Breast epithelium (tissue), 3 donors: ENCODE measurements around the gene CAVIN3.

Source experiments
- POLR2A ChIP-seq: fragments of 450-650 bp; IDR thresholded peaks from one replicate; pipeline ENCODE4 v1.6.1; 2016; ENCODE audit warnings: antibody characterized with exemption, mild to moderate bottlenecking, moderate library complexity
- POLR2AphosphoS5 ChIP-seq, 3 donors: sonication (generic); formaldehyde crosslinking; IDR thresholded peaks; one replicate each; pipeline ENCODE4 v1.6.1; 2017; ENCODE audit warnings: antibody characterized with exemption in 3 of 3
- TF ChIP-seq, protein P1 (sequence below), 3 donors: fragments of 450-650 bp; IDR thresholded peaks; one replicate each; pipeline ENCODE4 v1.5.1; 2016 to 2017; ENCODE audit warnings: antibody characterized with exemption in 3 of 3, mild to moderate bottlenecking in 3 of 3, moderate library complexity in 3 of 3

DNA sequence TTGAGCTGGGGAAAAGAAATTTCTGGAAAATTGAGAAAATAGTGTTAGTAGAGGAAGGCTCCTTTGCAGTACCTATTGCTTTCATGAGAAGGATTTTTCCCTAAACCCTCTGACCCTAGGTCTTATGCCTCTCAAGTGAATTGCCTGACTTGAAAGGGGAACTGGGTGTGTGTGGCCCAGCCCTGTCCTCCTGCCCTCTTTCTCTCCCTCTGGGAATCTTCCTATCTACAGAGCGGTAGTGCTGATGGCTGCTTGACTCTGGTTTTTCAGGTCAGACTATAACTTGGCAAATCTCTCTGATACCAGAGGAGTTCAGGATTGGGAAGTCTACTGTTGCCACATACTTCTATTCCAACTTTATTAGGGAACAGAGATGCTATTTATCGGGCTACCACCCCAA is 19.2 kb downstream of the CAVIN3 start:
- no peak for TF ChIP-seq POLR2A
- TF ChIP-seq, protein P1, sequence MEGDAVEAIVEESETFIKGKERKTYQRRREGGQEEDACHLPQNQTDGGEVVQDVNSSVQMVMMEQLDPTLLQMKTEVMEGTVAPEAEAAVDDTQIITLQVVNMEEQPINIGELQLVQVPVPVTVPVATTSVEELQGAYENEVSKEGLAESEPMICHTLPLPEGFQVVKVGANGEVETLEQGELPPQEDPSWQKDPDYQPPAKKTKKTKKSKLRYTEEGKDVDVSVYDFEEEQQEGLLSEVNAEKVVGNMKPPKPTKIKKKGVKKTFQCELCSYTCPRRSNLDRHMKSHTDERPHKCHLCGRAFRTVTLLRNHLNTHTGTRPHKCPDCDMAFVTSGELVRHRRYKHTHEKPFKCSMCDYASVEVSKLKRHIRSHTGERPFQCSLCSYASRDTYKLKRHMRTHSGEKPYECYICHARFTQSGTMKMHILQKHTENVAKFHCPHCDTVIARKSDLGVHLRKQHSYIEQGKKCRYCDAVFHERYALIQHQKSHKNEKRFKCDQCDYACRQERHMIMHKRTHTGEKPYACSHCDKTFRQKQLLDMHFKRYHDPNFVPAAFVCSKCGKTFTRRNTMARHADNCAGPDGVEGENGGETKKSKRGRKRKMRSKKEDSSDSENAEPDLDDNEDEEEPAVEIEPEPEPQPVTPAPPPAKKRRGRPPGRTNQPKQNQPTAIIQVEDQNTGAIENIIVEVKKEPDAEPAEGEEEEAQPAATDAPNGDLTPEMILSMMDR (IDR thresholded peaks at IDR 0.05): no peak
- TF ChIP-seq POLR2AphosphoS5 (IDR thresholded peaks at IDR 0.05): no peak
